ENCODE data around the gene IDH3B. TPM values are rescaled to one million over a fixed set of nuclear protein-coding genes. Genes with fewer than 3 reads are reported as not detected.

IDH3B gene
- total RNA-seq, 1 donor from 2014 or later: 103 TPM

DNA sequence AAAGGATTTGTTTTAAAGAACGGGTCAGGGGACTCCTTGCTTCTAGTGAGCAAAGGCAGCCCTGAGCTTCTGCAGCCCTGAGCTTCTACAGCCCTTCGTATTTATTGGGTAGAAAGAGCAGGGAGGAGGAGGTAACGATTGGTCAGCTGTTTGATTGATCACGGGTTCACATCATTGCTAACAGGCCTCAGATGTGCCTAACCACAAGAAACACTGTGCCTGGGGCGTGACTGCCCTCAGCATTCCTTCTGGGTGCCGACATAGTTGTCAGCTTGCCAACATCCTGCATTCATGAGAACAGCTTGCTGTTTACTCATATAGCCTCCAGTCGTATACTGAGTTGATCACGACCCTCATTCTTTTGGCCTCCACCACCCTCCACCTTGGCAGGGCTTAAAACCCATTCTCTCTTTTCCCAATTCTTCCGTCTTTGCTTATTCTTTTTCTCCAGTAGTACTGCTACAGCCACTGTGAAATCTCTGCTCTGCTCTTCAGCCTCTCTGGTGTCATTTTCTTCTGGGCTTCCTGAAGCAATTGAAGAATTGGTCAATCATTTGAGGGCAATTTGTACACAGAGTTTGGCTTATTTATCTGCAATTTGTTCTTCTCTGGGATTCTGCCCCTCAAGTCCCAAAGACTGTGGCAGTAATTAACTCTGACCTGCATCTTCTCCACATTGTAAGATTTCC, 37.0 kb downstream of the IDH3B start:
- FAIRE-seq (no peak), DNase-seq (ENCODE audit: low read depth) (peak; percentile 96)
- H3K27me3 ChIP-seq (ENCODE audit: control insufficient read depth, insufficient read depth, low read length): no peaks in the 10 kb centered on the region
- no peak for TF ChIP-seq CTCF (IDR thresholded peaks at IDR 0.05; ENCODE audit: insufficient read depth, low read length, severe bottlenecking)
- no peak overlapping the region for H3K4me3 ChIP-seq (ENCODE audit: low read depth, low read length)
- no peaks in the 10 kb centered on the region for H3K36me3 ChIP-seq (ENCODE audit: control insufficient read depth, insufficient read depth, low read length)

DNA sequence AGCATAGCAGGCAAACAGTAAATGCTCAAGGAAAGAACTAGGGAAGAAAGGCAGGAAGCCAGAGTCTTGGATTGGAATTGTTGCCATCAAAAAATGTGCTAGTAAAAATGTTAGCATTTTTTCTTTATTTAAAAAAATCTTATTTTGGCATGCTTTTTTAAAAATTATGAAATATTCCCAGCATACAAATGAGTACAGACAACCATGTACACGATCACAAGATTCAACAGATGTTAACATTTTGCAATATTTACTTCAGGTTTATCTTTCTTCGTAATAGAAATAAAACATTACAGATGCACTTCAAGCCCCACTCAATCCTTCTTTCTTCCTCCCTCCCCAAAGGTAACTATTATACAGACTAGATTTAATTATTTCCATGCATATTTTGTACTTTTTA, 39.0 kb downstream of the IDH3B start:
- Histone ChIP-seq H3K27me3 (ENCODE audit: control insufficient read depth, insufficient read depth, low read length) (no peaks in the 10 kb centered on the region), H3K36me3 (ENCODE audit: control insufficient read depth, insufficient read depth, low read length) (no peaks in the 10 kb centered on the region), H3K4me3 (ENCODE audit: low read depth, low read length) (no peak overlapping the region)
- DNase-seq (ENCODE audit: low read depth) (no peak), FAIRE-seq (no peak)
- TF ChIP-seq CTCF (IDR thresholded peaks at IDR 0.05; ENCODE audit: insufficient read depth, low read length, severe bottlenecking): no peak

- no peak for TF ChIP-seq CTCF (IDR thresholded peaks at IDR 0.05; ENCODE audit: insufficient read depth, low read length, severe bottlenecking)
- no peaks in the 10 kb centered on the region for H3K36me3 ChIP-seq (ENCODE audit: control insufficient read depth, insufficient read depth, low read length)
- no peaks in the 10 kb centered on the region for H3K27me3 ChIP-seq (ENCODE audit: control insufficient read depth, insufficient read depth, low read length)
- no peak overlapping the region for H3K4me3 ChIP-seq (ENCODE audit: low read depth, low read length)
- DNase-seq (ENCODE audit: low read depth) (no peak), FAIRE-seq (no peak)
These were observed 39.8 kb downstream of the IDH3B start for GRCh38 chr20:2624190-2624589.

DNA sequence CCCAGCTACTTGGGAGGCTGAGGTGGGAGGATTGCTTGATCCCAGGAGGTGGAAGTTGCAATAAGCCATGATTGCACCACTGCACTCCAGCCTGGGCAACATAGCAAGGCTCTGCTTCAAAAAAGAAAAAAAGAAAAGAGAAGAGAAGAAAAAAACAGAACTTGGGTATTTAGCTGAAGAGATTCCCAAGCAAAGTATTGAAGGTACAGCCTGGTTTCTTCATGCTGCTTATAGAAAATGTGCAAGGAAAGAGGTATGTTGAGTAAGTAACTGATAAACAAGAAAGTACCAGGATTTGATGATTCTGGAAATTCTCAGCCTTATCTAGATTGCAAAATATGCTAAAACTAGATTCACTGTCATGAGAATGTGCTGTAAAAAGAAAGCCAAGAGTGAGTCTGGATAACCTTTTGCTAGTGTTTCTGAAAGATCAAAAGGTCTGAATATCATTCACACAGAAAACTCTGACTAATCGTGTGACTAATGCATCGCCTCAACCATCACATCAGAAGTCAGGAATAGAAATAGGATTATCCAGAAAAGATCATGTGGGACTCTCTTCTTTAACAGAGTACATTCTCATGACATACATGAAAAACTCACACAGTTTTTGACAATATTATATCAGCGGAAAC, 43.9 kb downstream of the IDH3B start:
- H3K27me3 ChIP-seq (ENCODE audit: control insufficient read depth, insufficient read depth, low read length): no peaks in the 10 kb centered on the region
- no peak for TF ChIP-seq CTCF (IDR thresholded peaks at IDR 0.05; ENCODE audit: insufficient read depth, low read length, severe bottlenecking)
- H3K4me3 ChIP-seq (ENCODE audit: low read depth, low read length): no peak overlapping the region
- H3K36me3 ChIP-seq (ENCODE audit: control insufficient read depth, insufficient read depth, low read length): no peaks in the 10 kb centered on the region
- peak; percentile 80 for DNase-seq (ENCODE audit: low read depth)
- no peak for FAIRE-seq

- no peak for TF ChIP-seq CTCF (IDR thresholded peaks at IDR 0.05; ENCODE audit: insufficient read depth, low read length, severe bottlenecking)
- Histone ChIP-seq H3K4me3 (ENCODE audit: low read depth, low read length) (no peak overlapping the region), H3K36me3 (ENCODE audit: control insufficient read depth, insufficient read depth, low read length) (no peaks in the 10 kb centered on the region), H3K27me3 (ENCODE audit: control insufficient read depth, insufficient read depth, low read length) (no peaks in the 10 kb centered on the region)
- FAIRE-seq (no peak), DNase-seq (ENCODE audit: low read depth) (no peak)
These were observed 44.7 kb downstream of the IDH3B start for GRCh38 chr20:2619337-2619736.

All from bronchial epithelial cell (primary cell).